ENCODE results near the gene TLE4.

DNA sequence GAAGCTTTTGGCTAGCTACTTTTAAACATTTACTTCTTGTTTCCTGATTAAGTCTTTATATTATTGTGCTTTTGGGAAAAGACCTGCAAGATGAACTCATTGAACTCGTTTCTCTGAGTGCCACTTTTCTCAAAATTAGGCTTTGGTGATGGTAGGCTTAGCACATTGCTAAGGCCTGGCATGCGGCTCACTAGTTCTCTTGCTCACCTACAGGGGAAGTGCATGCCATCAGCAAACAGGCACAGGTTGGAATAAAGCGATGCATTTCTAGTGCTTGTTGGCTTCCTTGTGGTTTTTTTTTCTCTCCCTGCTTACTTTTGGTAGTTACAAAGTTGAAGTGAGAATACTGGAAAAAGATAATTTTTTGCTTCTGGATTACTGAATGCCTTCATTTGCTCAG lies 41.4 kb downstream of the TLE4 start:
- TF ChIP-seq, protein P1, sequence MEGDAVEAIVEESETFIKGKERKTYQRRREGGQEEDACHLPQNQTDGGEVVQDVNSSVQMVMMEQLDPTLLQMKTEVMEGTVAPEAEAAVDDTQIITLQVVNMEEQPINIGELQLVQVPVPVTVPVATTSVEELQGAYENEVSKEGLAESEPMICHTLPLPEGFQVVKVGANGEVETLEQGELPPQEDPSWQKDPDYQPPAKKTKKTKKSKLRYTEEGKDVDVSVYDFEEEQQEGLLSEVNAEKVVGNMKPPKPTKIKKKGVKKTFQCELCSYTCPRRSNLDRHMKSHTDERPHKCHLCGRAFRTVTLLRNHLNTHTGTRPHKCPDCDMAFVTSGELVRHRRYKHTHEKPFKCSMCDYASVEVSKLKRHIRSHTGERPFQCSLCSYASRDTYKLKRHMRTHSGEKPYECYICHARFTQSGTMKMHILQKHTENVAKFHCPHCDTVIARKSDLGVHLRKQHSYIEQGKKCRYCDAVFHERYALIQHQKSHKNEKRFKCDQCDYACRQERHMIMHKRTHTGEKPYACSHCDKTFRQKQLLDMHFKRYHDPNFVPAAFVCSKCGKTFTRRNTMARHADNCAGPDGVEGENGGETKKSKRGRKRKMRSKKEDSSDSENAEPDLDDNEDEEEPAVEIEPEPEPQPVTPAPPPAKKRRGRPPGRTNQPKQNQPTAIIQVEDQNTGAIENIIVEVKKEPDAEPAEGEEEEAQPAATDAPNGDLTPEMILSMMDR (IDR thresholded peaks at IDR 0.05; ENCODE audit: insufficient read depth, low read length): no peak
- no peak for TF ChIP-seq GABPA (IDR thresholded peaks at IDR 0.05; ENCODE audit: low read depth)

All from HL-60 (cell line).